HS-5 (cell line): ENCODE data around the gene H1-8.
"Not testable (repeated sequence)": the region's sequence is repeated elsewhere in the genome, so short reads cannot be mapped to it uniquely, and the experiment has no call there.

Experiments used
- DNase-seq: peaks from one replicate; pipeline ENCODE4 v3.0.0-alpha.2; 2012; ENCODE audit warnings: low read depth

H1-8 gene

GRCh38 chr3:129543156-129543790 lies at the start of gene H1-8:
Gene H1-8, plus strand, starts transcription at chr3:129543175. Its CDS starts 44 bp downstream, at chr3:129543219.
- no peak for DNase-seq

GRCh38 chr3:129493206-129493605 lies 49.8 kb upstream of the H1-8 start:
- DNase-seq, result no peak

- DNase-seq, result not testable (repeated sequence)
Measured at GRCh38 chr3:129494499-129494898, 48.5 kb upstream of the H1-8 start.

- peak; percentile 39 for DNase-seq
Measured at GRCh38 chr3:129495006-129495639, 47.9 kb upstream of the H1-8 start.

- not testable (repeated sequence) for DNase-seq
Measured at GRCh38 chr3:129497876-129498275, 45.1 kb upstream of the H1-8 start.

GRCh38 chr3:129498603-129499488 lies 44.1 kb upstream of the H1-8 start:
- DNase-seq, result not testable (repeated sequence)

GRCh38 chr3:129499604-129500333 lies 43.2 kb upstream of the H1-8 start:
- not testable (repeated sequence) for DNase-seq

GRCh38 chr3:129500334-129500658 lies 42.7 kb upstream of the H1-8 start:
- DNase-seq, result no peak

GRCh38 chr3:129501630-129502029 lies 41.3 kb upstream of the H1-8 start:
- DNase-seq, result no peak

- no peak for DNase-seq
Measured at GRCh38 chr3:129502641-129503408, 40.1 kb upstream of the H1-8 start.

GRCh38 chr3:129503471-129504291 lies 39.3 kb upstream of the H1-8 start:
- DNase-seq, result no peak

GRCh38 chr3:129504471-129505100 lies 38.4 kb upstream of the H1-8 start:
- DNase-seq, result no peak

- DNase-seq, result no peak
Measured at GRCh38 chr3:129505341-129505740, 37.6 kb upstream of the H1-8 start.

GRCh38 chr3:129506231-129506742 lies 36.7 kb upstream of the H1-8 start:
- DNase-seq, result no peak

- no peak for DNase-seq
Measured at GRCh38 chr3:129507181-129507831, 35.7 kb upstream of the H1-8 start.

- DNase-seq, result no peak
Measured at GRCh38 chr3:129512595-129512994, 30.4 kb upstream of the H1-8 start.

- no peak for DNase-seq
Measured at GRCh38 chr3:129513705-129514104, 29.3 kb upstream of the H1-8 start.

GRCh38 chr3:129514110-129514509 lies 28.9 kb upstream of the H1-8 start:
- no peak for DNase-seq

GRCh38 chr3:129514563-129514962 lies 28.4 kb upstream of the H1-8 start:
- no peak for DNase-seq
